Measurements from ENCODE around the gene PDE6H. TPM values are rescaled to one million over a fixed set of nuclear protein-coding genes. Genes with fewer than 3 reads are reported as not detected.

The PDE6H gene
- total and polyA plus RNA-seq, 2 of the 8 experiments (the other 6 are each of a cell fraction or from before 2014, with no cell fraction given) = not detected

GRCh38 chr12:14956905-14957304 is 15.9 kb upstream of the PDE6H start:
- H2BK5ac ChIP-seq (ENCODE audit: low read depth, low read length) = no peak overlapping the region
- H2AK5ac ChIP-seq (ENCODE audit: low read depth, low read length) = no peak overlapping the region
- no peak for DNase-seq (ENCODE audit: low read depth in 1 of 2, low spot score in 2 of 2)
- no peak overlapping the region for H2BK12ac ChIP-seq (ENCODE audit: low read depth, low read length)
- H4K91ac ChIP-seq (replicated peaks; ENCODE audit: insufficient read length, low read length) = no peak overlapping the region
- no peaks in the 10 kb centered on the region for H3K27me3 ChIP-seq (replicated peaks in 1 of 4; ENCODE audit: control insufficient read depth in 3 of 4, extremely low read depth in 1 of 4, insufficient read depth in 3 of 4, low read length in 3 of 4)
- H3K23me2 ChIP-seq (ENCODE audit: low read depth, low read length) = no peaks in the 10 kb centered on the region
- H3K18ac ChIP-seq (ENCODE audit: extremely low read depth, low read length) = no peak overlapping the region
- H3K9me3 ChIP-seq (ENCODE audit: insufficient read depth in 2 of 2, low read depth in 1 of 2, low read length in 1 of 2) = no peaks in the 10 kb centered on the region
- H2BK120ac ChIP-seq (replicated peaks; ENCODE audit: low read depth, low read length) = no peak overlapping the region
- H3K56ac ChIP-seq (replicated peaks; ENCODE audit: insufficient read length, low read depth, low read length) = no peak overlapping the region
- H3K23ac ChIP-seq (ENCODE audit: insufficient read length) = no peak overlapping the region
- no peak overlapping the region for H2AFZ ChIP-seq (ENCODE audit: low read length)
- H3K4me1 ChIP-seq (replicated peaks in 1 of 4; ENCODE audit: control insufficient read depth in 3 of 4, insufficient read depth in 4 of 4, low read length in 3 of 4) = no peaks in the 10 kb centered on the region
- no peak for TF ChIP-seq TCF12 (IDR thresholded peaks at IDR 0.05; ENCODE audit: low read depth, low read length)
- no peak for TF ChIP-seq MAFK (IDR thresholded peaks at IDR 0.05; ENCODE audit: low read depth, low read length)
- TF ChIP-seq CREB1 (IDR thresholded peaks at IDR 0.05) = no peak
- TF ChIP-seq CBX5 (IDR thresholded peaks at IDR 0.05; ENCODE audit: low read depth, low read length) = no peak
- no peak for TF ChIP-seq HDAC2 (IDR thresholded peaks at IDR 0.05; ENCODE audit: borderline replicate concordance in 1 of 2, low read depth in 2 of 2, low read length in 2 of 2)
- TF ChIP-seq SP2 (IDR thresholded peaks at IDR 0.05; ENCODE audit: low read length) = no peak
- TF ChIP-seq CBX8 (IDR thresholded peaks at IDR 0.05; ENCODE audit: borderline replicate concordance, low read depth, low read length) = no peak
- no peak overlapping the region for H3K4me2 ChIP-seq (ENCODE audit: insufficient read depth in 1 of 2, low read depth in 2 of 2, low read length in 2 of 2)
- ChIA-PET CTCF (ENCODE audit: partially characterized antibody) (interaction anchor here (1.3 to 2.9 kb wide), 2 partner anchors 20 to 36 kb away, joined by 3 to 18 read pairs; partner anchors contain the start of gene ERP27), POLR2A (ENCODE audit: partially characterized antibody) (no interaction called here)
- H4K8ac ChIP-seq (ENCODE audit: extremely low read depth, insufficient read depth, low read length) = no peak overlapping the region
- H2BK20ac ChIP-seq (ENCODE audit: low read length) = no peak overlapping the region
- no peak overlapping the region for H2BK15ac ChIP-seq (ENCODE audit: low read length)
- no peaks in the 10 kb centered on the region for H3K79me1 ChIP-seq (ENCODE audit: low read depth, low read length)
- WGBS, 2 experiments (ENCODE audit: extremely low coverage in 1 of 2, insufficient coverage in 1 of 2, insufficient read length in 1 of 2, insufficient replicate concordance in 2 of 2, low coverage in 1 of 2, low lambda C conversion rate in 2 of 2, missing lambda C conversion rate in 1 of 2) = 97% methylated on average over 2 of the region's 2 CpGs; no CpG with 5 or more reads in 1 of the 2 experiments
- H4K20me1 ChIP-seq (replicated peaks in 1 of 2; ENCODE audit: control insufficient read depth in 1 of 2, insufficient read depth in 2 of 2, low read length in 2 of 2) = no peaks in the 10 kb centered on the region
- H4K5ac ChIP-seq (ENCODE audit: insufficient read length, low read depth, low read length) = no peak overlapping the region
- H3K79me2 ChIP-seq (ENCODE audit: control insufficient read depth in 1 of 2, insufficient read depth in 2 of 2, low read length in 2 of 2) = no peaks in the 10 kb centered on the region
- H3K36me3 ChIP-seq (ENCODE audit: control insufficient read depth in 2 of 4, insufficient read depth in 4 of 4, low read length in 3 of 4) = no peaks in the 10 kb centered on the region
- H3K4me3 ChIP-seq (ENCODE audit: extremely low read depth in 1 of 4, insufficient read depth in 2 of 4, low read depth in 3 of 4, low read length in 4 of 4) = no peak overlapping the region
- H3K14ac ChIP-seq (ENCODE audit: insufficient read length) = no peak overlapping the region
- H3K27ac ChIP-seq (ENCODE audit: low read depth, low read length) = no peak overlapping the region
- no peak overlapping the region for H3K9ac ChIP-seq (replicated peaks in 1 of 4; ENCODE audit: extremely low read depth in 1 of 4, low read depth in 3 of 4, low read length in 3 of 4)
- H3K4ac ChIP-seq (replicated peaks; ENCODE audit: insufficient read length, low read depth, low read length) = no peak overlapping the region
- no peak for FAIRE-seq

Data from H1 (cell line).